C1 segment of cervical spinal cord (tissue), 14 donors: ENCODE measurements around the gene TIGD6.

Experiments
- DNase-seq, 14 donors: peaks; one replicate each; lab custom pipeline; 2025; lab: John Stamatoyannopoulos, UW

TIGD6 gene

GRCh38 chr5:149981206-149981605 lies 19.2 kb downstream of the TIGD6 start:
- no peak for DNase-seq

- no peak for DNase-seq
Measured at GRCh38 chr5:149979896-149980295, 20.6 kb downstream of the TIGD6 start.

- DNase-seq: peak in 1 of 14 donors; percentile 11
Measured at GRCh38 chr5:149975409-149975808, 25.0 kb downstream of the TIGD6 start.

- DNase-seq: peak in 1 of 14 donors; percentile 81
Measured at GRCh38 chr5:149969181-149969930, 31.1 kb downstream of the TIGD6 start.

- no peak for DNase-seq
Measured at GRCh38 chr5:149966946-149967345, 33.5 kb downstream of the TIGD6 start.

GRCh38 chr5:149963729-149964128 lies 36.7 kb downstream of the TIGD6 start:
- DNase-seq: no peak

- no peak for DNase-seq
Measured at GRCh38 chr5:149962601-149963300, 37.7 kb downstream of the TIGD6 start.

GRCh38 chr5:149961957-149962409 lies 38.5 kb downstream of the TIGD6 start:
- peak in 1 of 14 donors; percentile 62 for DNase-seq

- DNase-seq: peak in 2 of 14 donors; percentile 47 to 52
Measured at GRCh38 chr5:149961186-149961685, 39.2 kb downstream of the TIGD6 start.

- peak; percentile 77 to 99 (median 94) for DNase-seq
Measured at GRCh38 chr5:149960272-149961185, 39.9 kb downstream of the TIGD6 start, which contains the start of gene SLC26A2. Gene SLC26A2 (plus strand): TSS chr5:149960758. CDS start chr5:149977653, 16,895 bp downstream.

GRCh38 chr5:149959406-149960236 lies 40.8 kb downstream of the TIGD6 start:
- peak in 1 of 14 donors; percentile 8 for DNase-seq

GRCh38 chr5:149957855-149958254 lies 42.6 kb downstream of the TIGD6 start:
- DNase-seq: no peak

- no peak for DNase-seq
Measured at GRCh38 chr5:149956685-149957084, 43.8 kb downstream of the TIGD6 start.

- no peak for DNase-seq
Measured at GRCh38 chr5:149954798-149955197, 45.7 kb downstream of the TIGD6 start.

- no peak for DNase-seq
Measured at GRCh38 chr5:149953436-149954121, 46.9 kb downstream of the TIGD6 start.

GRCh38 chr5:149951138-149951749 lies 49.2 kb downstream of the TIGD6 start:
- no peak for DNase-seq

- DNase-seq: no peak
Measured at GRCh38 chr5:149948993-149949392, 51.5 kb downstream of the TIGD6 start.

- DNase-seq: no peak
Measured at GRCh38 chr5:149946118-149946517, 54.3 kb downstream of the TIGD6 start.

GRCh38 chr5:149944666-149945065 lies 55.8 kb downstream of the TIGD6 start, which contains the start of gene PDE6A:
Gene PDE6A (minus strand): TSS chr5:149944793. CDS start chr5:149944673, 120 bp downstream.
- DNase-seq: no peak
